Caco-2 (cell line): ENCODE measurements around the gene FRMD4B. TPM values are rescaled to one million over a fixed set of nuclear protein-coding genes. Genes with fewer than 3 reads are reported as not detected.

ENCODE experiments used
- BruUV-seq: library from RNA; stranded (reverse); fragments of 400-500 nt; replicated peaks from 2 replicates; lab custom pipeline; 2021; lab: Mats Ljungman, UMichigan
- CTCF ChIA-PET: fragments of 300-600 bp; sonication (Branson Sonifier 250); formaldehyde crosslinking; loops from one replicate; lab custom pipeline; 2022; ENCODE audit warnings: antibody characterized with exemption; lab: Charles Lee
- POLR2A ChIA-PET: fragments of 300-600 bp; sonication (Branson Sonifier 250); formaldehyde crosslinking; loops from one replicate; lab custom pipeline; 2022; ENCODE audit warnings: antibody characterized with exemption; lab: Charles Lee
- DNase-seq, 2 experiments: peaks; one replicate each; pipeline versions ENCODE4 v3.0.0 to v3.0.0-alpha.2; 2020 to 2022
- H3K27me3 ChIP-seq: replicated peaks from 2 replicates; pipeline ENCODE4 v1.6.0; 2011; ENCODE audit warnings: low read length; ENCODE audit not compliant: control insufficient read depth, insufficient read depth
- H3K36me3 ChIP-seq: 2 replicates; pipeline ENCODE4 v1.5.1; 2011; ENCODE audit warnings: low read length; ENCODE audit not compliant: control insufficient read depth, insufficient read depth
- H3K4me1 ChIP-seq: fragments of 250-450 bp; sonication (Bioruptor Pico); 2 replicates; pipeline ENCODE4 v1.5.1; 2020; ENCODE audit warnings: mild to moderate bottlenecking
- H3K4me3 ChIP-seq: 2 replicates; pipeline ENCODE4 v1.5.1; 2011; ENCODE audit warnings: low read depth, mild to moderate bottlenecking, control low read depth, low read length
- H3K9me3 ChIP-seq: fragments of 250-450 bp; sonication (Bioruptor Pico); 2 replicates; pipeline ENCODE4 v1.5.1; 2020; ENCODE audit warnings: mild to moderate bottlenecking, moderate library complexity
- H3K27ac Mint-ChIP-seq: one replicate; pipeline ENCODE4 v1.8.0; 2022; ENCODE audit warnings: mixed read lengths; ENCODE audit not compliant: unreplicated experiment
- H3K27me3 Mint-ChIP-seq: one replicate; pipeline ENCODE4 v1.8.0; 2022; ENCODE audit warnings: mixed read lengths; ENCODE audit not compliant: insufficient read depth, unreplicated experiment
- H3K36me3 Mint-ChIP-seq: one replicate; pipeline ENCODE4 v1.8.0; 2022; ENCODE audit warnings: mild to moderate bottlenecking, mixed read lengths; ENCODE audit not compliant: insufficient read depth, unreplicated experiment
- H3K4me1 Mint-ChIP-seq: one replicate; pipeline ENCODE4 v1.8.0; 2022; ENCODE audit warnings: low read depth, mixed read lengths; ENCODE audit not compliant: unreplicated experiment
- H3K4me3 Mint-ChIP-seq: one replicate; pipeline ENCODE4 v1.8.0; 2022; ENCODE audit warnings: mild to moderate bottlenecking, moderate library complexity, mixed read lengths; ENCODE audit not compliant: unreplicated experiment
- H3K9me3 Mint-ChIP-seq: one replicate; pipeline ENCODE4 v1.8.0; 2022; ENCODE audit warnings: mixed read lengths; ENCODE audit not compliant: unreplicated experiment
- CTCF ChIP-seq, 2 experiments: fragments of 200-600 bp in 1 of 2; IDR thresholded peaks; 1 replicate in 1 of 2; 2 replicates in 1 of 2; pipeline versions ENCODE4 v1.5.1 to v1.8.0; 2011 to 2022; ENCODE audit warnings: antibody characterized with exemption in 1 of 2, control low read depth in 1 of 2, inconsistent platforms in 1 of 2, low read depth in 1 of 2, low read length in 1 of 2, mild to moderate bottlenecking in 1 of 2, moderate library complexity in 1 of 2; ENCODE audit not compliant: insufficient read depth in 1 of 2, severe bottlenecking in 1 of 2, unreplicated experiment in 1 of 2
- intact Hi-C: fragments of 100-400 bp; cut with micrococcal nuclease; formaldehyde crosslinking; loops from one replicate; pipeline ENCODE4 v1.10.0; 2022; ENCODE audit not compliant: unreplicated experiment
- total RNA-seq: library from RNA; stranded (reverse); gene quantifications from 2 replicates; pipeline ENCODE4 v1.2.3, GENCODE V29; 2022

FRMD4B gene
- total RNA-seq, 1 experiment from 2014 or later: 47.5 TPM

DNA sequence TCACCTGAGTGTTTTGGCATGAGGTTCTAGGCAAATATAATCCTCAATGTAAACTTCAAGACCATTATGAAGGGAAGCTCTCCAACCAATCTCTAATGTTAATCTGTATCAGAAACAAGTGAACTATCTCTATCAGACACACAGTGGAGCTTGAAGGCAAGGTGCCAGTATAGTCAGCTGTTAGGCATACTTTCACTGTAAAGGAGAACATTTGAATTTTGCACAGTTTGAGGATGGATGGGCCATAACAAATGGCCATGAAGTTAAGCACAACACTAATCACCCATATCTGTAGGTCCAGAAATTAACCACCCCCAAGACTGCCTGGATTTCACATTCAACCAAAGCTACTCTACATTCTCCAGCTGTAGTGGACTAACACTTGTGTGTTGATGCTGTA, 194.4 kb downstream of the FRMD4B start:
- Histone ChIP-seq H3K9me3 (no peaks in the 10 kb centered on the region), H3K4me1 (0 out of 2 replicates have a peak, but pooled peaks cover 6% of the 10 kb centered on the region), H3K4me3 (no peak overlapping the region), H3K27me3 (no peaks in the 10 kb centered on the region), H3K36me3 (no peaks in the 10 kb centered on the region; the same call in 1 of the 2 replicates)
- Mint-ChIP-seq H3K27ac (no peak overlapping the region), H3K9me3 (no peaks in the 10 kb centered on the region), H3K4me1 (no peaks in the 10 kb centered on the region), H3K4me3 (no peak overlapping the region), H3K36me3 (peaks cover 85% of the 10 kb centered on the region), H3K27me3 (no peaks in the 10 kb centered on the region)
- no peak for DNase-seq
- no peak for TF ChIP-seq CTCF (IDR thresholded peaks at IDR 0.05; ENCODE audit: insufficient read depth in 1 of 2, low read depth in 1 of 2, low read length in 1 of 2, severe bottlenecking in 1 of 2, unreplicated experiment in 1 of 2)
- no TSS peak for BruUV-seq
- CTCF ChIA-PET: no interaction called here
- POLR2A ChIA-PET: no interaction called here
- intact Hi-C loops: no loop called here

- DNase-seq: no peak
- H3K4me1 Mint-ChIP-seq: no peaks in the 10 kb centered on the region
- Histone ChIP-seq H3K4me3 (no peak overlapping the region), H3K9me3 (no peaks in the 10 kb centered on the region), H3K36me3 (no peaks in the 10 kb centered on the region; the same call in 1 of the 2 replicates), H3K4me1 (0 out of 2 replicates have a peak, but pooled peaks cover 6% of the 10 kb centered on the region), H3K27me3 (no peaks in the 10 kb centered on the region)
- H3K4me3 Mint-ChIP-seq: no peak overlapping the region
- H3K27me3 Mint-ChIP-seq: no peaks in the 10 kb centered on the region
- BruUV-seq: no TSS peak
- H3K9me3 Mint-ChIP-seq: no peaks in the 10 kb centered on the region
- peaks cover 89% of the 10 kb centered on the region for H3K36me3 Mint-ChIP-seq
- ChIA-PET CTCF (no interaction called here), POLR2A (no interaction called here)
- intact Hi-C loops: no loop called here
- no peak overlapping the region for H3K27ac Mint-ChIP-seq
- no peak for TF ChIP-seq CTCF (IDR thresholded peaks at IDR 0.05; ENCODE audit: insufficient read depth in 1 of 2, low read depth in 1 of 2, low read length in 1 of 2, severe bottlenecking in 1 of 2, unreplicated experiment in 1 of 2)
Observed at GRCh38 chr3:69189487-69189886, 196.4 kb downstream of the FRMD4B start.

DNA sequence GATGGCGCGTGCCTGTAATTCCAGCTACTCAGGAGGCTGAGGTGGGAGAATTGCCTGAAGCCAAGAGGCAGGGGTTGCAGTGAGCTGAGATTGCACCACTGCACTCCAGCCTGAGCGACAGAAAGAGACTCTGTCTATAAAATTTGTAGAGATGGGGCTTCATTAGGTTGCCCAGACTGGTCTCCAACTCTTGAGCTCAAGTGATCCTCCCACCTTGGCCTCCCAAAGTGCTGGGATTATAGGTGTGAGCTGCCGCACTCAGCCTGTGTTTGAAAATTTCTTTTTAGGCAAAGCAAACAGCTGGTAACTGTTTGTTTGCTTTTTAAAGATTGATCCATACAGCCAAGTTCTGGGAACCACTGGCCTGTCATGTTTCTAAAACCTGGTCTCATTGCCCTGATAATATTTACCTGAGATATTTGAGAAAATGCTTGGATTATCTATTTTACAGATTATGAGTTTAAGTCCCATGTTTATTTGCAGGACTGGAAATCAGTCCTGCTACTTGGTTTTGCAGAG, 199.3 kb downstream of the FRMD4B start:
- no peaks in the 10 kb centered on the region for H3K9me3 Mint-ChIP-seq
- Histone ChIP-seq H3K27me3 (no peaks in the 10 kb centered on the region), H3K4me3 (no peak overlapping the region), H3K36me3 (no peaks in the 10 kb centered on the region; the same call in 1 of the 2 replicates), H3K9me3 (no peaks in the 10 kb centered on the region), H3K4me1 (0 out of 2 replicates have a peak, but pooled peaks cover 6% of the 10 kb centered on the region)
- BruUV-seq: no TSS peak
- H3K27me3 Mint-ChIP-seq: no peaks in the 10 kb centered on the region
- H3K27ac Mint-ChIP-seq: no peak overlapping the region
- POLR2A ChIA-PET: no interaction called here
- no peak for TF ChIP-seq CTCF (IDR thresholded peaks at IDR 0.05; ENCODE audit: insufficient read depth in 1 of 2, low read depth in 1 of 2, low read length in 1 of 2, severe bottlenecking in 1 of 2, unreplicated experiment in 1 of 2)
- intact Hi-C loops: no loop called here
- no peak for DNase-seq
- CTCF ChIA-PET: no interaction called here
- peaks cover 78% of the 10 kb centered on the region for H3K36me3 Mint-ChIP-seq
- peaks cover 6% of the 10 kb centered on the region for H3K4me1 Mint-ChIP-seq
- no peak overlapping the region for H3K4me3 Mint-ChIP-seq
